Neuron (in vitro differentiated cells): ENCODE measurements around the gene TMEM45B.
"Not testable (repeated sequence)": the region's sequence is repeated elsewhere in the genome, so short reads cannot be mapped to it uniquely, and the experiment has no call there.

Experiments used
- H2AFZ ChIP-seq: one replicate; pipeline ENCODE4 v1.6.1; 2013; ENCODE audit warnings: low read depth, mild to moderate bottlenecking, inconsistent platforms, low read length, moderate library complexity
- H3K27me3 ChIP-seq: one replicate; pipeline ENCODE4 v1.6.1; 2013; ENCODE audit warnings: low read length; ENCODE audit not compliant: insufficient read depth
- H3K36me3 ChIP-seq: one replicate; pipeline ENCODE4 v1.6.1; 2013; ENCODE audit warnings: low read length; ENCODE audit not compliant: insufficient read depth
- H3K4me1 ChIP-seq: one replicate; pipeline ENCODE4 v1.6.1; 2013; ENCODE audit warnings: low read length; ENCODE audit not compliant: insufficient read depth
- H3K4me3 ChIP-seq: 2 replicates; pipeline ENCODE4 v1.5.1; 2013; ENCODE audit warnings: mild to moderate bottlenecking, low read length, moderate library complexity
- H3K9me3 ChIP-seq: one replicate; pipeline ENCODE4 v1.6.1; 2013; ENCODE audit warnings: low read length

Gene TMEM45B

DNA sequence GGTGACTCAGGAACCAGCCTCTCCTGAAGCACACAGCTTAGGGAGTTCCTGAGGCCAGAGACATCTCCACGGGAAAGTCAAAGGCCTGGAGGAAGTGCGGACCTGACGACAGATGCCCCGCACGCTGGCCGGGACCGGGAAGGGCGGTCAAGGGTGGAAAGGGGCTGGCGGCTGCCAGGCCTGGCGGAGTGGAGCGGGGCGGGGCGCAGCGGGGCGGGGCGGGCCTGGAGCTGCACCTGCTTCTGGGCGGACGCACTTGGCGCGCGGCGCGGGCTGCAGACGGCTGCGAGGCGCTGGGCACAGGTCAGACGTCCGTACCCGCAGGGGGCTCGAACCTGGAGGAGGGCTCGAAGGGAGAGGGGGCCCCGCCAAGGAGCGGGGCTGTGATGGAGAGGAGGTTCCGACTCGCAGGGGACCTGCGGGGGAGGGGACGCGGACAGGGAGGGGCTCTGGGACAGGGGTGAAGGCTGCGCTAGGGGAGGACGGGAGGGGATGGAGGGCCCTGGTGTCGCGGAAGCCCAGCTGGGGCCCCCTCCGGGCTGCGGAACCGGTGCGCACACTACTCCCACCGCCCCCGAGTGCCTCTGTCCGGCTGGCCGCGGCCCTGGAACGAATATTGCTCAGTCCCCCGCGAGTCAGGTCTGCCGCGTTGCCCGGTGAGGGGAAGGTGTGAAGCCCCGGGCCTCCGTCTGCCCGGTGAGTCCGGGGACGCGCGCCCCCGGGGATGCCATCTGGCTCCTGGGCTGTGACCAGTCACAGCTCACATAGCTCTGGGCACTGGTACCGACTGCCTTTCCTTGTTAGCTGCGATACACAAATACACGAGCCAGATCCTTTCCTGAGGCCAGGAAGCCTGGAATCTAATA is at the start of gene TMEM45B:
TSS of gene TMEM45B (plus strand) at position 253 of the 866 bp plus-strand sequence. CDS start 36,635 bp downstream, outside the sequence.
- Histone ChIP-seq H3K36me3 (no peaks in the 10 kb centered on the region), H3K9me3 (no peaks in the 10 kb centered on the region), H2AFZ (no peak within 1 kb of the TSS), H3K4me3 (peak within 1 kb of the TSS; percentile 6), H3K4me1 (no peaks in the 10 kb centered on the region), H3K27me3 (peaks cover 10% of the 10 kb centered on the region)

DNA sequence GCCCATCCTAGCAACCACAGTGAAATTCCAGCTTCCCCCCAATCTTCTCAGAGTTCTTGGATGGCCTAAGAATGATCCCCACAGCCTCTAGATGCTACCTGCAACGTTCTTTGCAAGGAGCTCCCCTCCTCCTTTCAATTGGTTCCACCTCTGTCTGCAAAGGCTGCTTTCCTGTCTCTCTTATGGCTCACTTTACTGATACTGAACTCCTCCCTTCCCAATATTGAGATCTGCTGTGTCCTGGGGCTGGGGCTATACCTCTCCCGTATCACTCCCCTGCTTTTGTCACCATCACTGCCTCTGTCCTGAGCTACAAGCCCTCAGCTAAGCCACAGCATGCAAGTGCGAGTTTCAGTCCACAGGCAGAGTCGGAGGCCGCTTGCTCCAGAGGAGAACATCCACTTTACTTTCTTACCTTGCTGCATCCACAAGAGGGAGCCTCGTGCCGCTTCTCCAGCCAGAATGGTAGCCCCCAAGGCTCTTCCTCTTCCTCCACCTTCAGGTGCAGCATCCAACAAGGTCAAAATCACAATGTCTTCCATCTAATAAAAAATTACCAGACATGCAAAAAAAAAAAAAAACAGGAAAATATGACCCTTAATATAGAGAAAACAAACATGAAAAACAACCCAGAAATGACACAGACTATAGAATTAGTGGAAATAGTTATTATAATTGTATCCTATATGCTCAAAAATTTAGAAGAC is 48.6 kb upstream of the TMEM45B start:
- Histone ChIP-seq H3K9me3 (no peaks in the 10 kb centered on the region), H3K4me3 (no peak overlapping the region), H2AFZ (peak overlapping the region; percentile 26), H3K36me3 (no peaks in the 10 kb centered on the region), H3K27me3 (no peaks in the 10 kb centered on the region), H3K4me1 (no peaks in the 10 kb centered on the region)

DNA sequence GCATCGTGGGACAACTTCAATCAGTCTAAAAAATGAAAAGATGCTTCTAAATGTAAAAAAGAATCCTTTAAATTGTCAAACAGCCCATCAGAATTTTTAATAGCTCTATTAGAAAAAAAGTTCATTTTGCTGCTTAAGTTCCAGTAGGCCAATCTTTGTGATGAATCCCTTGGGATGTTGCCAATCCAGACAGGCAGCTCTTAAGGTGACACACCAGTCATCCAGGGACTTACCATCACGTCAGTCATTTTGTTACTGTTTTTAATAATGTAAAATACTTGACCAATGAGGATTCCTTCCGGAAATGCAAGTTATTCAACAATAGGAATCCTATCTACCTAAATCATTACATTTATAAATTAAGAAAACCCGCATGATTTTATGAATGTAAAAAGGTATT is 47.8 kb upstream of the TMEM45B start:
- Histone ChIP-seq H3K27me3 (no peaks in the 10 kb centered on the region), H3K4me1 (no peaks in the 10 kb centered on the region), H3K36me3 (no peaks in the 10 kb centered on the region), H3K4me3 (no peak overlapping the region), H2AFZ (no peak overlapping the region), H3K9me3 (no peaks in the 10 kb centered on the region)

DNA sequence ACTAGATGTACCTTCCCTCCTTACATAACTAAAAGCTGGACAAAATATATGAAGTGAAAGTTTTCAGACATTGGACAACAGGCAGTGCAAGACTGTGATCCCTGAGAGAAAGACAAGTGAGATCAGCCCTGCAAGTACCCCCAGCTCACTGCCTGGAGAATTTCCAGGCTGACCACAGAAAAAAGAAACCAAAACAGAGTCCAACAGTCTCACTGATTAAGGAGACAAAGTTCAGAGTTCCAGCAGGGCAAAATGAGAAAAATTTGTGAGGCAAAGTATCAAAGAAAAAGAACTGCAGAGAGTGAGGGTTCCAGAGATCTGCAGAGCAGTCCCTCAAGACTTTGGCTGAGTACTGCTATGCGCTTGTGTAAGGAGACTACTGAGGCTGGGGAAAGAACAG is 47.3 kb upstream of the TMEM45B start:
- H2AFZ ChIP-seq, result no peak overlapping the region
- no peak overlapping the region for H3K4me3 ChIP-seq
- H3K36me3 ChIP-seq, result no peaks in the 10 kb centered on the region
- no peaks in the 10 kb centered on the region for H3K9me3 ChIP-seq
- no peaks in the 10 kb centered on the region for H3K27me3 ChIP-seq
- H3K4me1 ChIP-seq, result no peaks in the 10 kb centered on the region

DNA sequence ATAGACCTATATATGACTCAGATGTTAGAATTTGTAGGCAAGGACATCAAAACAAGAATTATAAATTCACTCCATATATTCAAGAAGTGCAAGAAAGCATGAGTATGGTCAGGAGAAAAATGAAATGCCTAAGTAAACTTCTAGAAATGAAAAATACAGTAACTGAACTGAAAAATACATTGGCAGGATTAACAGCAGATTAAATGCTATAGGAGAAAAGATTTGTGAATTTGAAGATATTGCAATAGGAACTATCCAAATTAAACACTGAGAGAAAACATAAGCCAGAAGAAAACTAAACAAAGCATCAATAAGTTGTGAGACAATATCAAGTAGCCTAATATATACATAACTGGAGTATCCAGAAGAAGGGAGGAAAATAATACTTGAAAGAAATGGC is 46.6 kb upstream of the TMEM45B start:
- Histone ChIP-seq H3K9me3 (no peaks in the 10 kb centered on the region), H2AFZ (no peak overlapping the region), H3K4me3 (no peak overlapping the region), H3K27me3 (no peaks in the 10 kb centered on the region), H3K36me3 (no peaks in the 10 kb centered on the region), H3K4me1 (no peaks in the 10 kb centered on the region)

DNA sequence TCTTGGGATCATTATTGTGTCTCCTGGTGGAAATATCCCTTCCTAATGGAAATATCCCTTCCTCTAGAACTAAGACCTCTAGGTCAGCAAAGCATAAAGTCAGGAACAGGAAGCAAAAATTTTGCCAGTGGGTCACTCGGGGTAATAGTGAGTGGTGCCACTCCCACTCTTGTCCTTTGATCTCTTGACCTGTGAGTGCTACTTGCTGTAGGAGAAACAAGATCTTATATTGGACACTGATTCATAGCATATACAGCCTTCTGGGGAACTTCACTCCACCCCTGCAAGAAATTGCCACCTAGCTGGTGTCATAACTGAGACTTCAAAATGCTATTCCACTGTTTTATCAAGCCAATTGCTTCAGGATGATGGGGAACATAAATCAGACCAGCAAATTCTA is 44.7 kb upstream of the TMEM45B start:
- Histone ChIP-seq H3K4me1 (no peaks in the 10 kb centered on the region), H2AFZ (no peak overlapping the region), H3K36me3 (no peaks in the 10 kb centered on the region), H3K27me3 (no peaks in the 10 kb centered on the region), H3K9me3 (no peaks in the 10 kb centered on the region), H3K4me3 (no peak overlapping the region)

DNA sequence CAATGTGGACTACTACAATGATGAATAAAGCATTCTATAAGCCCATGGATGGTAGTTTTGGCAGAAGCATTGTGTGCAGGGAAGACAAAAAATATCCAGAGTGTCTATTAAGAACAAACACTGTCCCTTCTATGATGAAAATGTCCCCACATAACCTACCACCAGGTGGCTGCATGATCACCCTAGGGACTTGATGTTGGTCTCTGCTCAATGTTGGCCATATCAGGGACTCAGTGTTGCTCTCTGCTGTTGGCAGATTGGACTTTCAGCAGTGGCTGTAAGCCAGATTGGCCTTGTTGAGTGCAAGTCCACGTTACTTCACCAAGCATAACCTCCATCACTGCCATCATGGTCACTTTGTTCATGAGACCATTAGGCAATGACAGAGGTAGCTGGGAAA is 44.2 kb upstream of the TMEM45B start:
- not testable (repeated sequence) for H3K9me3 ChIP-seq, H3K4me1 ChIP-seq, H3K36me3 ChIP-seq, H3K4me3 ChIP-seq, H3K27me3 ChIP-seq, H2AFZ ChIP-seq

DNA sequence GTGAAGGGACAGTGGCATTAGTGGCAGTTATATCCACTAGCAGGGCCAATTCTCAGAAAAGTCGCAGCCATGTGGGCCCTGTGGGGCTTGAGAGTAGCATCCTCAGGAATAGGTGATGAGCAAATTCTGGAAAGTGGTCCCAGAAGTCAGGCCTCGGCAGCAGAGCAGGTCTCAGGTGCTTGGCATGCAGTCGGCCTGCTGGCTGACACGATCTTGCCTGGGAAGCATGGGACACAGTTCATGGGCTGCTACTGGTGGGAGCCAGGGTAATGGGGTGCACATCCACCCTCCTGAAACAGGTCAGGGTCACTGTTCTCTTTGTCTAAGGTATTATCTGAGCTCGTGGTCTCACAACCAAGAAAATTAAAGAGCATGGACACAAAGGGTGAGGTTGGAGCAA is 36.8 kb upstream of the TMEM45B start:
- no peaks in the 10 kb centered on the region for H3K36me3 ChIP-seq
- no peaks in the 10 kb centered on the region for H3K9me3 ChIP-seq
- H3K4me3 ChIP-seq, result no peak overlapping the region
- no peak overlapping the region for H2AFZ ChIP-seq
- H3K27me3 ChIP-seq, result no peaks in the 10 kb centered on the region
- H3K4me1 ChIP-seq, result no peaks in the 10 kb centered on the region

DNA sequence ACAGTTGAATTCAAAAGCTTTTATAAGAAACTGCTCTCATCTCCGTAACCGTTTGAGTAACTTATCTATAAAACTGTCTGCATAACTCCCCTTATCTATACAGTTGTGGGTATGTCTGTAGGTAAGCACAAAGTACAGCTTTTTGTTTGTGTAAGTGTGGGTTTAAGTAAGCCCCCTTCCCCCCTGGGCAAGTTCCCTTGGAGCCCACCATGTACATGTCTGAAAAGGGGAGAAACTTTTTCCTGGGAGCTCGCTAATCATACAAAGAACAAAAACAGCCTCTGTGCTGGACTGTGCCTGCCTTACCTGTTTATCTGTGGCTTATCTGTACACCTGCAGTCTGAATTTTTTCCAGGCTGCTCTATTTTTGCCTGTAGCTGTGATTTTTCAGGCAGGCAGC is 36.3 kb upstream of the TMEM45B start:
- Histone ChIP-seq H3K9me3 (no peaks in the 10 kb centered on the region), H3K4me1 (no peaks in the 10 kb centered on the region), H2AFZ (no peak overlapping the region), H3K4me3 (no peak overlapping the region), H3K36me3 (no peaks in the 10 kb centered on the region), H3K27me3 (no peaks in the 10 kb centered on the region)

DNA sequence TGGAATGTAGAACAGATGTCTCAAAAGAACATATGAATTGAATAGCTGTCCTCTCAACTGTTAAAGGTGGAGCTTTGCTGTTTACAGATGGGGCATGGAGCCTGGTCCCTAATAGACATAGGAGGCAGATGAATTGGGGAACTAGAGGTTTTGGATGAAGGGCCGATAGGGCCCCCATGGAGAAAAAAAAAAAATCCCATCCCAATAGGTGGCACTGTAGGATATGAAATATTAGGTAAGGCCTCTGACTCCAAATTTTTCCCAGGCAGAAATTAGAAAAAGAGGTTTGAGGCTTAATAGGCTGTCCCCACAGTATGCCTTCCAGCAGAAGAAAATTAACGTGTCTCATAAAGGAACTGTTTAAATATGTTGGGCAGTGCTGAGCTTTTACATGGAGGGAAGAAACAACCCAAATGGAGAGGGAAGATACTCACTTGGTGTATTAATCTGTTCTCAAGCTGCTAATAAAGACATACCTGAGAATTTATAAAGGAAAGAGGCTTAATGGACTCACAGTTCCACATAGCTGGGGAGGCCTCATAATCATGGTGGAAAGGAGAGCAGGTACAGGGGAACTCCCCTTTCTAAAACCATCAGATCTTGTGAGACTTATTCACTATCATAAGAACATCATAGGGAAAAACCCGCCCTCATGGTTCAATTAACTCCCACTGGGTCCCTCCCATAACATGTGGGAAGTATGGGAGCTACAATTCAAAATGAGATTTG is 30.1 kb upstream of the TMEM45B start:
- Histone ChIP-seq H3K27me3 (no peaks in the 10 kb centered on the region), H3K4me3 (no peak overlapping the region), H2AFZ (no peak overlapping the region), H3K36me3 (no peaks in the 10 kb centered on the region), H3K4me1 (no peaks in the 10 kb centered on the region), H3K9me3 (no peaks in the 10 kb centered on the region)

DNA sequence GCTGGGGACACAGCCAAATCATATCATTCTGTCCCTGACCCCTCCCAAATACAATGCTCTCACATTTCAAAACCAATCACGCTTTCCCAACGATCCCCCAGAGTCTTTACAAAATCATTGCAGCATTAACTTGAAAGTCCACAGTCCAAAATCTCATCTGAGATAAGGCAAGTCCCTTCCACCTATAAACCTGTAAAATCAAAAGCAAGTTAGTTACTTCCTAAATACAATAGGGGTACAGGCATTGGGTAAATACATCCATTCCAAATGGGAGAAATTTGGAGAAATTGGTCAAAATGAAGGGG is 29.6 kb upstream of the TMEM45B start:
- not testable (repeated sequence) for H3K27me3 ChIP-seq, H3K4me3 ChIP-seq, H3K9me3 ChIP-seq, H2AFZ ChIP-seq, H3K4me1 ChIP-seq, H3K36me3 ChIP-seq

DNA sequence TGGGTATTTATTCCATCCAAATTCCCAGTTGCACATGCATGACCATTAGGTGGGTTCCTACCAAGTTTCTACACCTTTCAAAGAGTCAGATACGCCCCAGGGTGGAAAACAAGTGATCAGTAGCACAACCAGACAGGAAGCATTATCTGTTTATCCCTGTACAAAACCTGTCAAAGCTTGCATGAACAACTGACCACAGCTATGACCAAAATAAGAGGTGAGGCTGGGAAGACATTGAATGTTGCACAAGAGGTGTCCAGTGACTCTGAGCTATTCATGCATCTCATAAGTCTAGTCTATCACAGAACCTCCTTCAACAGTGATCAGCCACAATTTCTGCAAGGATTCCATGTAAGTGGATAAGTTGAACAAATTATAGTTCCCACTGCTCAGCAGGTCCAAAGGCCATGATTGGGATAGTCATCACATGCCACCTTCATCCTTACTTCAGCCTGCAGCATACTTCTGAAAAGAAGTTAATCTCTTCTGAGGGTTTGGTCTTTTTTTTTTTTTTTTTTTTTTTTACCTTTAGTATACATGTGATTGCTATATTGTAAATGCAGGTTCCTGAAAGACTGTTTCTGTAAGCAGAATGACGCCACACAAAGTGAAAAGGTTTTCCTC is 28.0 kb upstream of the TMEM45B start:
- H3K4me1 ChIP-seq, result no peaks in the 10 kb centered on the region
- H2AFZ ChIP-seq, result no peak overlapping the region
- no peaks in the 10 kb centered on the region for H3K36me3 ChIP-seq
- H3K9me3 ChIP-seq, result no peaks in the 10 kb centered on the region
- H3K27me3 ChIP-seq, result peaks cover 3% of the 10 kb centered on the region
- H3K4me3 ChIP-seq, result no peak overlapping the region

DNA sequence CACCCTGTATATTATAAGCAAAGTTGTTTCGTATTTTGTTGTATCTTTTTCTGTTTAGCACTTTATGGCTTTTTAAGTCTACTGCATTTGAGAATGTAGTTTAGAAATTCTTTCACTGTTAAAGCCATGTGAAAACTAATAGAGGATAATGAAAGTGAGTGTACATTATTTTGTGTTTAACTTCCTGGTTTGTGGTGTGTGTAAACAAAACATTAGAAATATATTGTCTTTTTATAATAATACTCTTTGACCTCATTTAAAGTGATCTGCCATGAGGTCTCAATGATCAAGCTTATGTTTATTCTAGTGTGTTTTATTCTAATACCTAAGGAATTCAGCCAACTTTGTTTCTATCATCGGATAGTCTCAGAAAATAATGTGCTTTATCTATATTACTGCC is 27.4 kb upstream of the TMEM45B start:
- peaks cover 3% of the 10 kb centered on the region for H3K27me3 ChIP-seq
- H3K36me3 ChIP-seq, result no peaks in the 10 kb centered on the region
- no peak overlapping the region for H2AFZ ChIP-seq
- H3K9me3 ChIP-seq, result no peaks in the 10 kb centered on the region
- H3K4me3 ChIP-seq, result no peak overlapping the region
- H3K4me1 ChIP-seq, result no peaks in the 10 kb centered on the region
